ENCODE data around the gene EIF2B5.
A peak's percentile ranks its signal among the peaks of the same experiment; 100 is the strongest.

The EIF2B5 gene

DNA sequence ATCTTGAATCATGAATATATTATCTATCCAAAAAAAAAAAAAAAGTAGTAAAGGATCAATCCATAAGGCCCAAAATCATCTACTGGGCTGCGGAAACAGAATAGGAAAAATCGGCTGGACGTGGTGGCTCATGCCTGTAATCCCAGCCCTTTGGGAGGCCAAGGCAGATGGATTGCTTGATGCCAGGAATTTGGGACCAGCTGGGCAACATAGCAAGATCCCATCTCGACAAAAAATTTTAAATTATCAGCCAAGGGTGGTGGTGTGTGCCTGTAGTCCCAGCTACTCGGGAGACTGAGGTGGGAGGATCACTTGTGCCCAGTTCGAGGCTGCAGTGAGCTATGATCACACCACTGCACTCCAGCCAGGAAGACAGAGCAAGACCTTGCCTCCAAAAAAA lies 14.0 kb downstream of the EIF2B5 start:
- TF ChIP-seq ZBTB7A (IDR thresholded peaks at IDR 0.05; ENCODE audit: low read depth) (no peak), NFIC (IDR thresholded peaks at IDR 0.05) (no peak), EGR1 (IDR thresholded peaks at IDR 0.05) (no peak), CREB1 (IDR thresholded peaks at IDR 0.05; ENCODE audit: low read depth) (no peak), YY1 (IDR thresholded peaks at IDR 0.05; ENCODE audit: low read depth) (no peak), TEAD4 (IDR thresholded peaks at IDR 0.05) (no peak), TAF1 (IDR thresholded peaks at IDR 0.05; ENCODE audit: low read depth) (no peak), RAD21 (IDR thresholded peaks at IDR 0.05; ENCODE audit: low read depth) (no peak)
- TF ChIP-seq, protein P1, sequence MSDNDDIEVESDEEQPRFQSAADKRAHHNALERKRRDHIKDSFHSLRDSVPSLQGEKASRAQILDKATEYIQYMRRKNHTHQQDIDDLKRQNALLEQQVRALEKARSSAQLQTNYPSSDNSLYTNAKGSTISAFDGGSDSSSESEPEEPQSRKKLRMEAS (IDR thresholded peaks at IDR 0.05), result no peak
- TF ChIP-seq, protein P2, sequence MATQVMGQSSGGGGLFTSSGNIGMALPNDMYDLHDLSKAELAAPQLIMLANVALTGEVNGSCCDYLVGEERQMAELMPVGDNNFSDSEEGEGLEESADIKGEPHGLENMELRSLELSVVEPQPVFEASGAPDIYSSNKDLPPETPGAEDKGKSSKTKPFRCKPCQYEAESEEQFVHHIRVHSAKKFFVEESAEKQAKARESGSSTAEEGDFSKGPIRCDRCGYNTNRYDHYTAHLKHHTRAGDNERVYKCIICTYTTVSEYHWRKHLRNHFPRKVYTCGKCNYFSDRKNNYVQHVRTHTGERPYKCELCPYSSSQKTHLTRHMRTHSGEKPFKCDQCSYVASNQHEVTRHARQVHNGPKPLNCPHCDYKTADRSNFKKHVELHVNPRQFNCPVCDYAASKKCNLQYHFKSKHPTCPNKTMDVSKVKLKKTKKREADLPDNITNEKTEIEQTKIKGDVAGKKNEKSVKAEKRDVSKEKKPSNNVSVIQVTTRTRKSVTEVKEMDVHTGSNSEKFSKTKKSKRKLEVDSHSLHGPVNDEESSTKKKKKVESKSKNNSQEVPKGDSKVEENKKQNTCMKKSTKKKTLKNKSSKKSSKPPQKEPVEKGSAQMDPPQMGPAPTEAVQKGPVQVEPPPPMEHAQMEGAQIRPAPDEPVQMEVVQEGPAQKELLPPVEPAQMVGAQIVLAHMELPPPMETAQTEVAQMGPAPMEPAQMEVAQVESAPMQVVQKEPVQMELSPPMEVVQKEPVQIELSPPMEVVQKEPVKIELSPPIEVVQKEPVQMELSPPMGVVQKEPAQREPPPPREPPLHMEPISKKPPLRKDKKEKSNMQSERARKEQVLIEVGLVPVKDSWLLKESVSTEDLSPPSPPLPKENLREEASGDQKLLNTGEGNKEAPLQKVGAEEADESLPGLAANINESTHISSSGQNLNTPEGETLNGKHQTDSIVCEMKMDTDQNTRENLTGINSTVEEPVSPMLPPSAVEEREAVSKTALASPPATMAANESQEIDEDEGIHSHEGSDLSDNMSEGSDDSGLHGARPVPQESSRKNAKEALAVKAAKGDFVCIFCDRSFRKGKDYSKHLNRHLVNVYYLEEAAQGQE (IDR thresholded peaks at IDR 0.05; ENCODE audit: low read depth), result no peak
- TF ChIP-seq, protein P3, sequence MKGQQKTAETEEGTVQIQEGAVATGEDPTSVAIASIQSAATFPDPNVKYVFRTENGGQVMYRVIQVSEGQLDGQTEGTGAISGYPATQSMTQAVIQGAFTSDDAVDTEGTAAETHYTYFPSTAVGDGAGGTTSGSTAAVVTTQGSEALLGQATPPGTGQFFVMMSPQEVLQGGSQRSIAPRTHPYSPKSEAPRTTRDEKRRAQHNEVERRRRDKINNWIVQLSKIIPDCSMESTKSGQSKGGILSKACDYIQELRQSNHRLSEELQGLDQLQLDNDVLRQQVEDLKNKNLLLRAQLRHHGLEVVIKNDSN (IDR thresholded peaks at IDR 0.05), result no peak

DNA sequence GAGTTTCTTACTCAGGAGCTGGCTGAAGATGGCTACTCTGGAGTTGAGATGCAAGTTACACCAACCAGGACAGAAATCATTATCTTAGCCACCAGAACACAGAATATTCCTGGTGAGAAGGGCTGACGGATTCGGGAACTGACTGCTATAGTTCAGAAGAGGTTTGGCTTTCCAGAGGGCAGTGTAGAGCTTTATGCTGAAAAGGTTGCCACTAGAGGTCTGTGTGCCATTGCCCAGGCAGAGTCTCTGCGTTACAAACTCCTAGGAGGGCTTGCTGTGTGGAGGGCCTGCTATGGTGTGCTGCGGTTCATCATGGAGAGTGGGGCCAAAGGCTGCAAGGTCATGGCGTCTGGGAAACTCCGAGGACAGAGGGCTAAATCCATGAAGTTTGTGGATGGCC lies 14.6 kb downstream of the EIF2B5 start:
- TF ChIP-seq RAD21 (IDR thresholded peaks at IDR 0.05; ENCODE audit: low read depth), result peak; percentile 21; the same call in 1 of the 2 replicates

DNA sequence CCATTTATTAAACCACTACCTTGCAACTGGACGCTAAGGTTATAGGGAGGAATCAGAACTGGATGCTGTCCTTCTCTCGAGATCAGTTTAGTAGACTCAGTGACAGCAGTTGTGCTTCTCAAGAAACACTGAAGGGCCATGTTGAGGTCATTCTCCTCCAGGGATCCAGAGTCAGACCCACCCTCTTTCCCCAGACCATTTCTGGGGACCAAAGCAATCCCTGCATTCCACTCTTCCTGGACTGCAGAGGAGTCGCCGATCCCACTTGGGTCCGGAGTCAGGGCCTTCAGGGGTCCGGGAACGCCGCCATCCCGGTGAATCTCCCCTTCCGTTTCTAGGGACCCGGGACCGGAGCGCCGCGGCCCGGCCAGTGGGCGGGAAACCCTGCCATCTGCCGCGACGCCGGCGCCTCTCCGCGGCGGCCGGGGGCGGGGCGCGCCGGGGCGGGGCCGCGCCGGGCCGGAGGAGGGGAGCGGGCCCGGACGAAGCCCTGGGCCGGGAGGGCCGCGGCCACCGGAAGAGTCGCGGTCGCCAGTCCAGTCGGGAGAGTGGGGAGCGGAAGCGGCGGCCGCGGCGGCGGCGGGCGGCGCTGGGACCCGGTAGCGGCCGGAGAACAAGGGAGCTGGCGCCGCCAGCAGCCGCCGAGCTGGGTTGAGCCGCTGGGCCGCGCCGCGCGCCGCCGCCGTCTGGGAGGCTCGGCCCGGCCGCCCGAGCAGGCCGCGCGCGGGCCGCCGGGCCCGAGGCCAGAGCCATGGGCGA lies 19.9 kb downstream of the EIF2B5 start, which contains the start of gene DVL3:
Gene DVL3, plus strand, starts transcription at position 493 of the 759 bp plus-strand sequence. Its CDS starts 259 bp downstream, at position 752.
- no peak for TF ChIP-seq CEBPB (IDR thresholded peaks at IDR 0.05)
- TF ChIP-seq TCF12 (IDR thresholded peaks at IDR 0.05; ENCODE audit: low read depth), result no peak
- peak; percentile 45; the same call in 1 of the 2 replicates for TF ChIP-seq TAF1 (IDR thresholded peaks at IDR 0.05; ENCODE audit: low read depth)
- TF ChIP-seq, protein P1 (IDR thresholded peaks at IDR 0.05), result peak; percentile 77
- peak; percentile 52 for TF ChIP-seq EP300 (IDR thresholded peaks at IDR 0.05; ENCODE audit: borderline replicate concordance)

DNA sequence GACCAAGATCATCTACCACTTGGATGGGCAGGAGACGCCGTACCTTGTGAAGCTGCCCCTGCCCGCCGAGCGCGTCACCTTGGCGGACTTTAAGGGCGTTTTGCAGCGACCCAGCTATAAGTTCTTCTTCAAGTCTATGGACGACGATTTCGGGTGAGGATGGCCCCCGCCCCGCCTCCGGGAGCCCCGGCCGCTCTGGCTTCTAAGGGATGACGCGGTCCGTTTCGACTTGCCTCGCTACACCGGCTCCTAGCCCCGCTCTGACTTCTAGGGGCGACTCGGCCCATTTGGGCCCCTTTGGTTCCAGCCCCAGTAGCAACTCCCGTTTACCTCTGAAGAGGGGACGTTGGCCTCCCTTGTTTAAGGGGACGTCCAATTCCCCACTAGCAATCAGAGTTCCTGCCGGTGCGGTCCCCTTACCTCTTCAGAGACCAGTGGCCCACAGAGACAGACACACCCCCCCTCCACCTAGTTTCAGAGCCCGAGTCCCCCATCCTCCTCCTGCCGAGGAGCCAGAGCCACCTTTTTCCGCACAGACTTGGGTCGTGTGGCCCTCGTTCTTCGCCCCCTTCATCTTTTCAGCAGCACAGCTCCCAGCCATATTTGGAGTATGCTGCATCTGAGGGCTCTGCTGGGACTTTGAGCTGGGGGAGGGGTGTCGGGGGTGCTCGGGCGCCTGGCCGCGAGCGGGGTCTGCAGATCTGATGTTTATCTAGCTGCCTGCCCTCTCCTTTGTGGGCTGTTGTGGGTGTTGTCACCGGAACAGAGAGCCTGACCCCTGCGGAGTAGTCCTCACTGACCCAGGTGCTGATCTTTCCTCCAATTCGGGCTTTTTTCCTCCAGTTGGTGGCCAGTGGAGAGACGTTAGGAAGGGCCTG lies 20.7 kb downstream of the EIF2B5 start:
- TF ChIP-seq ZBTB7A (IDR thresholded peaks at IDR 0.05; ENCODE audit: low read depth) (no peak), YY1 (IDR thresholded peaks at IDR 0.05; ENCODE audit: low read depth) (no peak), NFIC (IDR thresholded peaks at IDR 0.05) (no peak), TCF12 (IDR thresholded peaks at IDR 0.05; ENCODE audit: low read depth) (0 out of 2 replicates have a peak, but pooled peaks have one; percentile 9), CEBPB (IDR thresholded peaks at IDR 0.05) (no peak), EP300 (IDR thresholded peaks at IDR 0.05; ENCODE audit: borderline replicate concordance) (no peak)
- TF ChIP-seq, protein P3 (IDR thresholded peaks at IDR 0.05), result no peak
- TF ChIP-seq, protein P2 (IDR thresholded peaks at IDR 0.05; ENCODE audit: low read depth), result peak; percentile 60; the same call in 1 of the 2 replicates
- TF ChIP-seq, protein P1 (IDR thresholded peaks at IDR 0.05), result peak; percentile 3; the same call in 1 of the 2 replicates

DNA sequence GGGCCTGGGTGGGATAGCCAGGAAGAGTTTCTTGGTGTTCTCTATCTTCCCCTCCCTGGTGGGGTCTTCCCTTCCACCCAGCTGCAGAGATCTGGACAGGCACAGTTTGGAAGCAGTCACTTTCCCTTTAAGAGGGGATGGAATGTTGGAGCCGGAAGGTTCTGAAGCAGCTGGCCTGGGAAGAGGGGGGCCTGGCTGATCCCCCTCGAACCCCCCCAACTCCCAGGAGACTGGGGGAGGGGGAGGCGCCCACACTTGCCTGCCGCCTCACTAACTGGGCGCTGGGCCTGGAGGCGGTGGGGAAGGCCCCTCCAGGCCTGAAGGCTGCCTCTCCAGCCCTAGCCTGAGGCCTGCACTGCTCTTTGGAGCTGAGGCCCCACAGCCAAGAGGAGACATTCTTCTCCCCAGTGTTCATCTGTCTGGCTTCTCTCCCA lies 21.4 kb downstream of the EIF2B5 start:
- TF ChIP-seq EGR1 (IDR thresholded peaks at IDR 0.05) (no peak), TEAD4 (IDR thresholded peaks at IDR 0.05) (peak; percentile 67), NFIC (IDR thresholded peaks at IDR 0.05) (no peak), TCF12 (IDR thresholded peaks at IDR 0.05; ENCODE audit: low read depth) (0 out of 2 replicates have a peak, but pooled peaks have one; percentile 34)
- TF ChIP-seq, protein P1 (IDR thresholded peaks at IDR 0.05), result peak; percentile 6; the same call in 1 of the 2 replicates

All from Ishikawa (cell line).